HepG2 (cell line): ENCODE measurements around the gene PNKP. TPM values are rescaled to one million over a fixed set of nuclear protein-coding genes. Genes with fewer than 3 reads are reported as not detected.

Experiments used
- AKNA ChIP-seq: sonication (generic); formaldehyde crosslinking; IDR thresholded peaks from 2 replicates; pipeline ENCODE4 v1.4.0; 2020; ENCODE audit warnings: missing genetic modification reagents, borderline replicate concordance
- ATF2 ChIP-seq: sonication (generic); formaldehyde crosslinking; IDR thresholded peaks from 2 replicates; pipeline ENCODE4 v1.4.0; 2020; ENCODE audit warnings: missing genetic modification reagents
- CEBPG ChIP-seq: IDR thresholded peaks from 2 replicates; pipeline ENCODE4 v1.6.1; 2016
- CHD2 ChIP-seq: IDR thresholded peaks from 2 replicates; pipeline ENCODE4 v1.6.1; 2011; ENCODE audit warnings: low read depth, low read length, improper control_type of control experiment
- DNMT3B ChIP-seq: conservative IDR thresholded peaks from 2 replicates; pipeline ENCODE4 v1.6.1; 2016; ENCODE audit warnings: missing biosample characterization, control low read depth
- HNRNPLL ChIP-seq: fragments of 200-400 bp; formaldehyde crosslinking; IDR thresholded peaks from 2 replicates; pipeline ENCODE4 v1.6.1; 2017; ENCODE audit warnings: mild to moderate bottlenecking, low read depth, low read length; ENCODE audit not compliant: poor library complexity, severe bottlenecking
- KLF13 ChIP-seq: sonication (generic); formaldehyde crosslinking; IDR thresholded peaks from 2 replicates; pipeline ENCODE4 v1.4.0; 2020; ENCODE audit warnings: mild to moderate bottlenecking, missing genetic modification reagents
- NBN ChIP-seq: fragments of 450-650 bp; conservative IDR thresholded peaks from 2 replicates; pipeline ENCODE4 v1.6.1; 2017
- POLR2AphosphoS5 ChIP-seq: IDR thresholded peaks from 2 replicates; pipeline ENCODE4 v1.6.1; 2012; ENCODE audit warnings: low read depth, low read length
- RFXAP ChIP-seq: sonication (generic); formaldehyde crosslinking; IDR thresholded peaks from 2 replicates; pipeline ENCODE4 v1.4.0; 2020; ENCODE audit warnings: missing genetic modification reagents, borderline replicate concordance
- SMAD1 ChIP-seq: sonication (generic); formaldehyde crosslinking; IDR thresholded peaks from 2 replicates; pipeline ENCODE4 v1.4.0; 2020; ENCODE audit warnings: missing genetic modification reagents, low read depth, mild to moderate bottlenecking, borderline replicate concordance
- SMYD3 ChIP-seq: sonication (generic); formaldehyde crosslinking; IDR thresholded peaks from 2 replicates; pipeline ENCODE4 v1.8.1; 2023; ENCODE audit warnings: mild to moderate bottlenecking, missing genetic modification reagents
- TCF7 ChIP-seq: sonication (generic); IDR thresholded peaks from 2 replicates; pipeline ENCODE4 v1.6.1; 2016; ENCODE audit warnings: antibody characterized with exemption, low read depth
- ZC3H4 ChIP-seq: sonication (generic); formaldehyde crosslinking; IDR thresholded peaks from 2 replicates; pipeline ENCODE4 v1.4.0; 2020; ENCODE audit warnings: missing genetic modification reagents, borderline replicate concordance
- ZFP1 ChIP-seq: IDR thresholded peaks from 2 replicates; pipeline ENCODE4 v1.6.1; 2016
- ZNF274 ChIP-seq: sonication (generic); formaldehyde crosslinking; IDR thresholded peaks from 2 replicates; pipeline ENCODE4 v1.5.1; 2020; ENCODE audit warnings: mild to moderate bottlenecking, missing genetic modification reagents
- ZNF460 ChIP-seq: sonication (generic); formaldehyde crosslinking; IDR thresholded peaks from 2 replicates; pipeline ENCODE4 v1.5.1; 2020; ENCODE audit warnings: missing genetic modification reagents, mild to moderate bottlenecking, borderline replicate concordance
- ZNF598 ChIP-seq: sonication (generic); formaldehyde crosslinking; IDR thresholded peaks from 2 replicates; pipeline ENCODE4 v1.5.1; 2020; ENCODE audit warnings: mild to moderate bottlenecking, missing genetic modification reagents, borderline replicate concordance
- ZNF619 ChIP-seq: sonication (generic); formaldehyde crosslinking; IDR thresholded peaks from 2 replicates; pipeline ENCODE4 v1.4.0; 2020; ENCODE audit warnings: mild to moderate bottlenecking, missing genetic modification reagents
- ZNF747 ChIP-seq: sonication (generic); formaldehyde crosslinking; IDR thresholded peaks from 2 replicates; pipeline ENCODE4 v1.8.1; 2023; ENCODE audit warnings: missing genetic modification reagents, mild to moderate bottlenecking, borderline replicate concordance
- ZSCAN31 ChIP-seq: sonication (generic); formaldehyde crosslinking; IDR thresholded peaks from 2 replicates; pipeline ENCODE4 v1.5.0; 2020; ENCODE audit warnings: low read depth, mild to moderate bottlenecking, missing genetic modification reagents
- polyA plus RNA-seq, 8 experiments: library from polyadenylated mRNA; depleted of rRNA in 3 of 8; stranded (reverse) in 7 of 8; unstranded in 1 of 8; fragments of >200 nt; fragmentation: Illumina TruSeq in 4 of 8; extraction: Trizol in 4 of 8; gene quantifications; 2 replicates each; pipeline versions ENCODE4 v1.2.1 to v1.2.3, GENCODE V29; 2011 to 2016; ENCODE audit warnings: low read depth in 4 of 8, missing spikeins in 1 of 8, mixed read lengths in 1 of 8; ENCODE audit not compliant: insufficient read depth in 1 of 8
- total RNA-seq, 5 experiments: library from RNA; depleted of rRNA; stranded (reverse); fragments of >200 nt; fragmentation: Illumina TruSeq; extraction: Trizol; gene quantifications; 2 replicates each; pipeline ENCODE4 v1.2.3, GENCODE V29; 2016; ENCODE audit warnings: low read depth in 1 of 5
- TF ChIP-seq, protein P1 (sequence below): sonication (generic); formaldehyde crosslinking; IDR thresholded peaks from 2 replicates; pipeline ENCODE4 v1.5.0; 2020; ENCODE audit warnings: missing genetic modification reagents
- TF ChIP-seq, protein P2 (sequence below): sonication (generic); formaldehyde crosslinking; IDR thresholded peaks from 2 replicates; pipeline ENCODE4 v1.5.1; 2020; ENCODE audit warnings: missing genetic modification reagents, mild to moderate bottlenecking, borderline replicate concordance

PNKP gene
- total and polyA plus RNA-seq, 2 of the 13 experiments (the other 11 are each of a cell fraction or from before 2014, with no cell fraction given): 12.7 to 27.1 TPM

- TF ChIP-seq AKNA (CRISPR knock-in tag) (no peak), ATF2 (CRISPR knock-in tag) (no peak; the same call in 1 of the 2 replicates), ZNF619 (CRISPR knock-in tag) (no peak), RFXAP (CRISPR knock-in tag) (peak; percentile 80), ZNF598 (CRISPR knock-in tag) (no peak), KLF13 (CRISPR knock-in tag) (no peak), CHD2 (peak; percentile 47; the same call in 1 of the 2 replicates), SMYD3 (CRISPR knock-in tag) (0 out of 2 replicates have a peak, but pooled peaks have one; percentile 82), POLR2AphosphoS5 (peak; percentile 82), ZNF460 (CRISPR knock-in tag) (no peak), SMAD1 (CRISPR knock-in tag) (0 out of 2 replicates have a peak, but pooled peaks have one; percentile 54), ZSCAN31 (CRISPR knock-in tag) (no peak; the same call in 1 of the 2 replicates), TCF7 (no peak), HNRNPLL (peak; percentile 65), CEBPG (0 out of 2 replicates have a peak, but pooled peaks have one; percentile 21), ZNF274 (CRISPR knock-in tag) (peak; percentile 82; the same call in 1 of the 2 replicates), ZC3H4 (CRISPR knock-in tag) (no peak), DNMT3B (CRISPR knock-in tag) (no peak), ZFP1 (CRISPR knock-in tag) (no peak), ZNF747 (CRISPR knock-in tag) (peak; percentile 85), NBN (no peak)
- TF ChIP-seq, protein P1, sequence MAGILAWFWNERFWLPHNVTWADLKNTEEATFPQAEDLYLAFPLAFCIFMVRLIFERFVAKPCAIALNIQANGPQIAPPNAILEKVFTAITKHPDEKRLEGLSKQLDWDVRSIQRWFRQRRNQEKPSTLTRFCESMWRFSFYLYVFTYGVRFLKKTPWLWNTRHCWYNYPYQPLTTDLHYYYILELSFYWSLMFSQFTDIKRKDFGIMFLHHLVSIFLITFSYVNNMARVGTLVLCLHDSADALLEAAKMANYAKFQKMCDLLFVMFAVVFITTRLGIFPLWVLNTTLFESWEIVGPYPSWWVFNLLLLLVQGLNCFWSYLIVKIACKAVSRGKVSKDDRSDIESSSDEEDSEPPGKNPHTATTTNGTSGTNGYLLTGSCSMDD (CRISPR knock-in tag): no peak
- TF ChIP-seq, protein P2, sequence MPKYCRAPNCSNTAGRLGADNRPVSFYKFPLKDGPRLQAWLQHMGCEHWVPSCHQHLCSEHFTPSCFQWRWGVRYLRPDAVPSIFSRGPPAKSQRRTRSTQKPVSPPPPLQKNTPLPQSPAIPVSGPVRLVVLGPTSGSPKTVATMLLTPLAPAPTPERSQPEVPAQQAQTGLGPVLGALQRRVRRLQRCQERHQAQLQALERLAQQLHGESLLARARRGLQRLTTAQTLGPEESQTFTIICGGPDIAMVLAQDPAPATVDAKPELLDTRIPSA (CRISPR knock-in tag): no peak; the same call in 1 of the 2 replicates
These were observed at the start of gene PNKP (continued) for GRCh38 chr19:49866933-49867782.
